Transverse colon (tissue), 4 donors: ENCODE measurements around the gene CHMP2B. TPM values are rescaled to one million over a fixed set of nuclear protein-coding genes. Genes with fewer than 3 reads are reported as not detected.
"Not testable (repeated sequence)": the region's sequence is repeated elsewhere in the genome, so short reads cannot be mapped to it uniquely, and the experiment has no call there.

ENCODE experiments used
- DNase-seq: peaks from one replicate; pipeline ENCODE4 v3.0.0-alpha.2; 2019
- H3K27ac ChIP-seq, 4 donors: fragments of 200-600 bp; sonication (generic); 2 replicates each; pipeline ENCODE4 v1.5.1; 2016 to 2018; ENCODE audit warnings: inconsistent platforms in 4 of 4
- H3K27me3 ChIP-seq: fragments of 200-600 bp; sonication (generic); 2 replicates; pipeline ENCODE4 v1.5.1; 2017; ENCODE audit warnings: inconsistent platforms
- H3K36me3 ChIP-seq, 4 donors: fragments of 200-600 bp; sonication (generic); 2 replicates each; pipeline ENCODE4 v1.5.1; 2017 to 2019; ENCODE audit warnings: inconsistent platforms in 4 of 4
- H3K4me1 ChIP-seq, 4 donors: fragments of 200-600 bp; sonication (generic); 2 replicates each; pipeline ENCODE4 v1.5.1; 2017 to 2020; ENCODE audit warnings: inconsistent platforms in 4 of 4
- H3K4me3 ChIP-seq, 4 donors: fragments of 200-600 bp; sonication (generic); 1 replicate in 1 of 4; 2 replicates in 3 of 4; pipeline versions ENCODE4 v1.5.1 to v1.6.1; 2017 to 2019; ENCODE audit warnings: inconsistent platforms in 4 of 4
- H3K9me3 ChIP-seq, 2 donors: fragments of 200-600 bp; sonication (generic); 2 replicates each; pipeline ENCODE4 v1.5.1; 2017 to 2019; ENCODE audit warnings: inconsistent platforms in 2 of 2
- EP300 ChIP-seq: sonication (generic); formaldehyde crosslinking; IDR thresholded peaks from one replicate; pipeline ENCODE4 v1.6.1; 2017; ENCODE audit warnings: antibody characterized with exemption, low read depth
- POLR2A ChIP-seq: fragments of 450-650 bp; IDR thresholded peaks from one replicate; pipeline ENCODE4 v1.6.1; 2016; ENCODE audit warnings: antibody characterized with exemption, mild to moderate bottlenecking, moderate library complexity
- POLR2AphosphoS5 ChIP-seq, 3 donors: sonication (generic); formaldehyde crosslinking; IDR thresholded peaks; one replicate each; pipeline ENCODE4 v1.6.1; 2016; ENCODE audit warnings: antibody characterized with exemption in 3 of 3
- WGBS, 2 donors: methylation state at CpG; one replicate each; pipeline ENCODE4 v1.1.5; 2018; ENCODE audit warnings: low coverage in 1 of 2; 5-methylcytosine and 5-hydroxymethylcytosine counted together
- in situ Hi-C, 4 donors: fragments of 200-750 bp; cut with MboI; loops; one replicate each; pipeline versions ENCODE4 v1.15.0 to v1.15.1; 2017; ENCODE audit warnings: low sequenced_read_pairs in 3 of 4, low pct_ligation_motif_present in 1 of 4, low pct_unique_long_range_greater_than_20kb in 1 of 4
- intact Hi-C: fragments of 100-400 bp; cut with DNase I; formaldehyde crosslinking; loops from one replicate; pipeline ENCODE4 v1.15.1; 2023; ENCODE audit warnings: low total_unique reads
- total RNA-seq, 4 donors: library from RNA; depleted of rRNA; stranded (reverse); fragments of >200 nt; gene quantifications; one replicate each; pipeline ENCODE4 v1.1.0, GENCODE V29; 2016
- TF ChIP-seq, protein P1 (sequence below), 5 experiments: fragments of 200-600 bp in 3 of 5; fragments of 450-650 bp in 2 of 5; sonication (generic) in 3 of 5; IDR thresholded peaks; 1 replicate in 2 of 5; 2 replicates in 3 of 5; pipeline ENCODE4 v1.5.1; 2016 to 2017; ENCODE audit warnings: antibody characterized with exemption in 5 of 5, inconsistent platforms in 3 of 5, mild to moderate bottlenecking in 2 of 5, moderate library complexity in 1 of 5

The CHMP2B gene
- total RNA-seq, 4 donors from 2014 or later: 7.8 to 126 (median 54.6) TPM

- WGBS, 2 donors: 71 to 79% methylated on average over 3 of the region's 3 CpGs
- H3K4me1 ChIP-seq: no peaks in the 10 kb centered on the region
- no peaks in the 10 kb centered on the region for H3K27me3 ChIP-seq
- in situ Hi-C loops: no loop called here
- DNase-seq: no peak
- TF ChIP-seq, protein P1, sequence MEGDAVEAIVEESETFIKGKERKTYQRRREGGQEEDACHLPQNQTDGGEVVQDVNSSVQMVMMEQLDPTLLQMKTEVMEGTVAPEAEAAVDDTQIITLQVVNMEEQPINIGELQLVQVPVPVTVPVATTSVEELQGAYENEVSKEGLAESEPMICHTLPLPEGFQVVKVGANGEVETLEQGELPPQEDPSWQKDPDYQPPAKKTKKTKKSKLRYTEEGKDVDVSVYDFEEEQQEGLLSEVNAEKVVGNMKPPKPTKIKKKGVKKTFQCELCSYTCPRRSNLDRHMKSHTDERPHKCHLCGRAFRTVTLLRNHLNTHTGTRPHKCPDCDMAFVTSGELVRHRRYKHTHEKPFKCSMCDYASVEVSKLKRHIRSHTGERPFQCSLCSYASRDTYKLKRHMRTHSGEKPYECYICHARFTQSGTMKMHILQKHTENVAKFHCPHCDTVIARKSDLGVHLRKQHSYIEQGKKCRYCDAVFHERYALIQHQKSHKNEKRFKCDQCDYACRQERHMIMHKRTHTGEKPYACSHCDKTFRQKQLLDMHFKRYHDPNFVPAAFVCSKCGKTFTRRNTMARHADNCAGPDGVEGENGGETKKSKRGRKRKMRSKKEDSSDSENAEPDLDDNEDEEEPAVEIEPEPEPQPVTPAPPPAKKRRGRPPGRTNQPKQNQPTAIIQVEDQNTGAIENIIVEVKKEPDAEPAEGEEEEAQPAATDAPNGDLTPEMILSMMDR (IDR thresholded peaks at IDR 0.05): no peak
- TF ChIP-seq EP300: no peak
- no peak for TF ChIP-seq POLR2A
- no peak for TF ChIP-seq POLR2AphosphoS5 (IDR thresholded peaks at IDR 0.05)
- intact Hi-C loops: no loop called here
- no peak overlapping the region for H3K4me3 ChIP-seq
- no peak overlapping the region for H3K27ac ChIP-seq
- H3K9me3 ChIP-seq: no peaks in the 10 kb centered on the region
- H3K36me3 ChIP-seq: peaks cover 0 to 35% (median 10%) of the 10 kb centered on the region in 4 donors
These were observed 19.7 kb downstream of the CHMP2B start for GRCh38 chr3:87246662-87247429.

- 66 to 70% methylated on average over 1 of the region's 1 CpG for WGBS, 2 donors
- Histone ChIP-seq H3K27me3 (no peaks in the 10 kb centered on the region), H3K4me1 (no peaks in the 10 kb centered on the region), H3K36me3 (peaks cover 0 to 35% (median 9%) of the 10 kb centered on the region in 4 donors), H3K4me3 (no peak overlapping the region), H3K9me3 (no peaks in the 10 kb centered on the region), H3K27ac (no peak overlapping the region)
- no peak for DNase-seq
- in situ Hi-C loops (no loop called here), intact Hi-C loops (no loop called here)
- TF ChIP-seq POLR2A (no peak), POLR2AphosphoS5 (IDR thresholded peaks at IDR 0.05) (no peak), EP300 (no peak)
- TF ChIP-seq, protein P1 (IDR thresholded peaks at IDR 0.05): no peak
These were observed 20.3 kb downstream of the CHMP2B start for GRCh38 chr3:87247430-87247773.

GRCh38 chr3:87248231-87248630 is 21.1 kb downstream of the CHMP2B start:
- H3K27me3 ChIP-seq, H3K4me3 ChIP-seq, H3K27ac ChIP-seq, H3K4me1 ChIP-seq, in situ Hi-C loops, DNase-seq, intact Hi-C loops, H3K9me3 ChIP-seq: not testable (repeated sequence)
- WGBS, 2 donors: 89 to 91% methylated on average over 4 to 6 of the region's 6 CpGs
- peaks cover 0 to 38% (median 8%) of the 10 kb centered on the region in 4 donors for H3K36me3 ChIP-seq

DNA sequence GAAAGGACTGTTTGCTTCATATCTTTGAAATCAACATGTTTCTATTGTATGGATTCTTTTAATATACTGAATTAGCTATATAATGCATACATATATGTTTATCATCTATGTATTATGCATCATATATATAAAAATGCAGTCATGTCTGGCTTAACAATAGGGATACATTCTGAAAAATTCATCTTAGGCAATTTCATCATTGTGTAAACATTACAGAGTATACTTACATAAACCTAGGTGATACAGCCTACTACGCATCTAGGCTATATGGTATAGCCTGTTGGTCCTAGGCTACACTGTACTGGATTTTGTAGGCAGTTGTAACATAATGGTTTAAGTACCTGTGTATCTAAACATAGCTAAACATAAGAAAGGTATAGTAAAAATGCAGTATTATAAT is 21.7 kb downstream of the CHMP2B start:
- in situ Hi-C loops: no loop called here
- no peak for TF ChIP-seq POLR2AphosphoS5 (IDR thresholded peaks at IDR 0.05)
- TF ChIP-seq EP300: no peak
- TF ChIP-seq POLR2A: no peak
- TF ChIP-seq, protein P1 (IDR thresholded peaks at IDR 0.05): no peak
- Histone ChIP-seq H3K9me3 (no peaks in the 10 kb centered on the region), H3K4me1 (no peaks in the 10 kb centered on the region), H3K36me3 (peaks cover 0 to 44% (median 9%) of the 10 kb centered on the region in 4 donors), H3K27ac (no peak overlapping the region), H3K4me3 (no peak overlapping the region), H3K27me3 (no peaks in the 10 kb centered on the region)
- WGBS, 2 donors: 87 to 90% methylated on average over 1 of the region's 1 CpG
- DNase-seq: no peak
- intact Hi-C loops: no loop called here

DNA sequence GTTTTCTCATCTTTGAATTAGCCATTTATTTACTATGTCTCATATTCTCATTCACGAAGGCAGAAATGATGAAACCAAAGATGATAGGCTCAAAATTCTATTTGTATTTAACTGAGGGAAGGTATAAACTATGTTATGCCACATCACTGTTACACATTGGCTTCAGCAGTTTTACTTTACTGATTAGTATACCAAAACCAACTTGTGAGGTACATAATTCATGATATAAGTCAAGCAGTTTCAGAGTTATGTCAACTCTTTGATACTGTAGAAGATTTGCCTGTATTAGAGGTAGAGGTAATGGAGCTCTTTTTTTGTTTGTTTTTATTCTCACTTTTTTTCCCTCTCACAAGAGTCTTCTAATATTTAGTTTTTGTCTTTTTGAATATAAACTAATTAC is 22.9 kb downstream of the CHMP2B start:
- Histone ChIP-seq H3K27ac (no peak overlapping the region), H3K36me3 (peaks cover 0 to 52% (median 9%) of the 10 kb centered on the region in 4 donors), H3K27me3 (no peaks in the 10 kb centered on the region), H3K4me3 (no peak overlapping the region), H3K9me3 (no peaks in the 10 kb centered on the region), H3K4me1 (no peaks in the 10 kb centered on the region)
- no peak for DNase-seq
- TF ChIP-seq POLR2AphosphoS5 (IDR thresholded peaks at IDR 0.05) (no peak), POLR2A (no peak)
- intact Hi-C loops: no loop called here
- WGBS, 2 donors: 88 to 90% methylated on average over 1 of the region's 1 CpG
- in situ Hi-C loops: no loop called here
